Large intestine (tissue), 3 donors: ENCODE results near the gene CDK5R2. TPM values are rescaled to one million over a fixed set of nuclear protein-coding genes. Genes with fewer than 3 reads are reported as not detected.

ENCODE experiments used
- DNase-seq, 2 donors: peaks; one replicate each; pipeline versions ENCODE4 v3.0.0 to v3.0.0-alpha.2; 2013
- H3K27ac ChIP-seq: one replicate; pipeline ENCODE4 v1.5.1; 2013; ENCODE audit warnings: low read length
- H3K27me3 ChIP-seq: 2 replicates; pipeline ENCODE4 v1.6.1; 2013; ENCODE audit warnings: low read length; ENCODE audit not compliant: control insufficient read depth, insufficient read depth
- H3K36me3 ChIP-seq: 2 replicates; pipeline ENCODE4 v1.6.1; 2013; ENCODE audit warnings: low read length; ENCODE audit not compliant: control insufficient read depth, insufficient read depth
- H3K4me1 ChIP-seq: one replicate; pipeline ENCODE4 v1.6.1; 2013; ENCODE audit warnings: low read length; ENCODE audit not compliant: control insufficient read depth, insufficient read depth
- H3K4me3 ChIP-seq: one replicate; pipeline ENCODE4 v1.5.1; 2013; ENCODE audit warnings: low read length
- H3K9me3 ChIP-seq: one replicate; pipeline ENCODE4 v1.6.1; 2013; ENCODE audit warnings: mild to moderate bottlenecking, low read depth, low read length, moderate library complexity; ENCODE audit not compliant: control insufficient read depth
- WGBS: methylation state at CpG from one replicate; pipeline ENCODE4 v1.1.5; 2013; ENCODE audit warnings: low lambda C conversion rate; ENCODE audit not compliant: insufficient coverage; 5-methylcytosine and 5-hydroxymethylcytosine counted together
- polyA plus RNA-seq: library from polyadenylated mRNA; unstranded; fragments of 120-200 nt; gene quantifications from one replicate; pipeline ENCODE4 v1.2.1, GENCODE V29; 2013

The CDK5R2 gene
- polyA plus RNA-seq, 1 donor: 2.9 TPM

- peaks cover 11% of the 10 kb centered on the region for H3K9me3 ChIP-seq
- no peak overlapping the region for H3K27ac ChIP-seq
- H3K36me3 ChIP-seq: no peaks in the 10 kb centered on the region
- WGBS: no CpG with 5 or more reads among the region's 2 CpGs
- no peak overlapping the region for H3K4me3 ChIP-seq
- peaks cover 88% of the 10 kb centered on the region for H3K27me3 ChIP-seq
- H3K4me1 ChIP-seq: peaks cover 18% of the 10 kb centered on the region
- DNase-seq: no peak
These were observed 38.3 kb downstream of the CDK5R2 start for GRCh38 chr2:218997731-218998130.

- Histone ChIP-seq H3K4me1 (peaks cover 17% of the 10 kb centered on the region), H3K9me3 (peaks cover 5% of the 10 kb centered on the region), H3K4me3 (no peak overlapping the region), H3K27me3 (peaks cover 88% of the 10 kb centered on the region), H3K27ac (no peak overlapping the region), H3K36me3 (no peaks in the 10 kb centered on the region)
- DNase-seq: no peak
- no CpG with 5 or more reads among the region's 12 CpGs for WGBS
These were observed 39.0 kb downstream of the CDK5R2 start for GRCh38 chr2:218998414-218999002.

GRCh38 chr2:218999021-218999880 lies 39.8 kb downstream of the CDK5R2 start:
- no peak for DNase-seq
- peaks cover 10% of the 10 kb centered on the region for H3K4me1 ChIP-seq
- H3K9me3 ChIP-seq: no peaks in the 10 kb centered on the region
- H3K4me3 ChIP-seq: no peak overlapping the region
- WGBS: 52% methylated on average over 4 of the region's 10 CpGs
- peaks cover 88% of the 10 kb centered on the region for H3K27me3 ChIP-seq
- no peak overlapping the region for H3K27ac ChIP-seq
- no peaks in the 10 kb centered on the region for H3K36me3 ChIP-seq

- Histone ChIP-seq H3K27ac (peak overlapping the region; percentile 72), H3K27me3 (peaks cover 87% of the 10 kb centered on the region), H3K36me3 (no peaks in the 10 kb centered on the region), H3K4me3 (peak overlapping the region; percentile 41), H3K4me1 (peaks cover 8% of the 10 kb centered on the region), H3K9me3 (no peaks in the 10 kb centered on the region)
- WGBS: no CpG with 5 or more reads among the region's 9 CpGs
- DNase-seq: peak in 1 of 2 donors; percentile 47
These were observed 40.6 kb downstream of the CDK5R2 start for GRCh38 chr2:218999881-219000568.

- WGBS: no CpG with 5 or more reads among the region's 8 CpGs
- Histone ChIP-seq H3K4me1 (peaks cover 8% of the 10 kb centered on the region), H3K27me3 (peaks cover 87% of the 10 kb centered on the region), H3K36me3 (no peaks in the 10 kb centered on the region), H3K9me3 (no peaks in the 10 kb centered on the region), H3K4me3 (peak overlapping the region; percentile 41), H3K27ac (peak overlapping the region; percentile 72)
- DNase-seq: no peak
These were observed 41.1 kb downstream of the CDK5R2 start for GRCh38 chr2:219000569-219000960.

GRCh38 chr2:219001100-219001576 lies 41.7 kb downstream of the CDK5R2 start:
- Histone ChIP-seq H3K9me3 (no peaks in the 10 kb centered on the region), H3K4me3 (peak overlapping the region; percentile 41), H3K27ac (peak overlapping the region; percentile 72), H3K27me3 (peaks cover 87% of the 10 kb centered on the region), H3K36me3 (no peaks in the 10 kb centered on the region), H3K4me1 (peaks cover 8% of the 10 kb centered on the region)
- no CpG with 5 or more reads among the region's 26 CpGs for whole genome bisulfite sequencing
- DNase-seq: no peak

- peaks cover 82% of the 10 kb centered on the region for H3K27me3 ChIP-seq
- WGBS: no CpG with 5 or more reads among the region's 70 CpGs
- peaks cover 5% of the 10 kb centered on the region for H3K4me1 ChIP-seq
- H3K4me3 ChIP-seq: peak overlapping the region; percentile 41
- peak; percentile 84 to 91 for DNase-seq
- H3K36me3 ChIP-seq: no peaks in the 10 kb centered on the region
- H3K27ac ChIP-seq: peak overlapping the region; percentile 72
- no peaks in the 10 kb centered on the region for H3K9me3 ChIP-seq
These were observed 42.3 kb downstream of the CDK5R2 start for GRCh38 chr2:219001577-219002394.

- Histone ChIP-seq H3K4me1 (peaks cover 5% of the 10 kb centered on the region), H3K27ac (peak overlapping the region; percentile 57), H3K9me3 (no peaks in the 10 kb centered on the region), H3K27me3 (peaks cover 78% of the 10 kb centered on the region), H3K36me3 (no peaks in the 10 kb centered on the region), H3K4me3 (peak overlapping the region; percentile 41)
- WGBS: no CpG with 5 or more reads among the region's 72 CpGs
- DNase-seq: peak; percentile 64 to 73
These were observed 43.2 kb downstream of the CDK5R2 start for GRCh38 chr2:219002395-219003266.

- no peak for DNase-seq
- Histone ChIP-seq H3K36me3 (no peaks in the 10 kb centered on the region), H3K27ac (no peak overlapping the region), H3K4me3 (peak overlapping the region; percentile 12), H3K27me3 (peaks cover 74% of the 10 kb centered on the region), H3K4me1 (peaks cover 8% of the 10 kb centered on the region), H3K9me3 (no peaks in the 10 kb centered on the region)
- WGBS: no CpG with 5 or more reads among the region's 20 CpGs
These were observed 43.8 kb downstream of the CDK5R2 start for GRCh38 chr2:219003267-219003634.
